Astrocyte of the cerebellum (primary cell): ENCODE data around the gene RAB43.

ENCODE experiments used
- DNase-seq: peaks from one replicate; pipeline ENCODE4 v3.0.0-alpha.2; 2011; ENCODE audit warnings: low read depth
- H3K4me3 ChIP-seq: 2 replicates; pipeline ENCODE4 v1.5.1; 2011; ENCODE audit warnings: mild to moderate bottlenecking, low read depth, low read length, moderate library complexity
- in situ Hi-C: cut with HindIII; loops from 2 replicates; pipeline ENCODE4 v1.10.0; 2017; ENCODE audit warnings: low sequenced_read_pairs
- TF ChIP-seq, protein P1 (sequence below): IDR thresholded peaks from 2 replicates; pipeline ENCODE4 v1.5.1; 2012; ENCODE audit warnings: low read length, low read depth, moderate library complexity, mild to moderate bottlenecking; ENCODE audit errors: missing control alignments

The RAB43 gene

DNA sequence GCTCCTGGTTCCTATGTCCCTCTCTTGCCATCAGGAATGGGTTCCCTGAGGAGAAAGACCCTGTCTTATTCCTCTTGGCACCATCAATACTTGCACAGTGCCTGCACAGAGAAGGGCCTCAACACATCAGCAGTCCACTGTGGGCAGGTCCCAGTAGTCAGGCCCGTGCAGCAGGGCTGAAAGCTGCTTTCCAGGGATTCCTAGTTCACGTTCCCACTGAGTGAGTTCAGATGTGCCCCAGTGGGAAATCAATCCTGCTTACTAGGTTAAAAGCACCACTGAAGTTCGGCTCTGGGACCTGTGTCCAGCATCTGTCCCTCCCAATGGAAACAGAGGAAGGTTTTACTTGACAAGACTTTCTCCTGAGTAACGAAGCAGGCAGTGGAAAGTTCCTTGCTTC lies 15.7 kb downstream of the RAB43 start:
- H3K4me3 ChIP-seq: no peak overlapping the region
- TF ChIP-seq, protein P1, sequence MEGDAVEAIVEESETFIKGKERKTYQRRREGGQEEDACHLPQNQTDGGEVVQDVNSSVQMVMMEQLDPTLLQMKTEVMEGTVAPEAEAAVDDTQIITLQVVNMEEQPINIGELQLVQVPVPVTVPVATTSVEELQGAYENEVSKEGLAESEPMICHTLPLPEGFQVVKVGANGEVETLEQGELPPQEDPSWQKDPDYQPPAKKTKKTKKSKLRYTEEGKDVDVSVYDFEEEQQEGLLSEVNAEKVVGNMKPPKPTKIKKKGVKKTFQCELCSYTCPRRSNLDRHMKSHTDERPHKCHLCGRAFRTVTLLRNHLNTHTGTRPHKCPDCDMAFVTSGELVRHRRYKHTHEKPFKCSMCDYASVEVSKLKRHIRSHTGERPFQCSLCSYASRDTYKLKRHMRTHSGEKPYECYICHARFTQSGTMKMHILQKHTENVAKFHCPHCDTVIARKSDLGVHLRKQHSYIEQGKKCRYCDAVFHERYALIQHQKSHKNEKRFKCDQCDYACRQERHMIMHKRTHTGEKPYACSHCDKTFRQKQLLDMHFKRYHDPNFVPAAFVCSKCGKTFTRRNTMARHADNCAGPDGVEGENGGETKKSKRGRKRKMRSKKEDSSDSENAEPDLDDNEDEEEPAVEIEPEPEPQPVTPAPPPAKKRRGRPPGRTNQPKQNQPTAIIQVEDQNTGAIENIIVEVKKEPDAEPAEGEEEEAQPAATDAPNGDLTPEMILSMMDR: no peak
- DNase-seq: no peak
- in situ Hi-C loops: no loop called here

DNA sequence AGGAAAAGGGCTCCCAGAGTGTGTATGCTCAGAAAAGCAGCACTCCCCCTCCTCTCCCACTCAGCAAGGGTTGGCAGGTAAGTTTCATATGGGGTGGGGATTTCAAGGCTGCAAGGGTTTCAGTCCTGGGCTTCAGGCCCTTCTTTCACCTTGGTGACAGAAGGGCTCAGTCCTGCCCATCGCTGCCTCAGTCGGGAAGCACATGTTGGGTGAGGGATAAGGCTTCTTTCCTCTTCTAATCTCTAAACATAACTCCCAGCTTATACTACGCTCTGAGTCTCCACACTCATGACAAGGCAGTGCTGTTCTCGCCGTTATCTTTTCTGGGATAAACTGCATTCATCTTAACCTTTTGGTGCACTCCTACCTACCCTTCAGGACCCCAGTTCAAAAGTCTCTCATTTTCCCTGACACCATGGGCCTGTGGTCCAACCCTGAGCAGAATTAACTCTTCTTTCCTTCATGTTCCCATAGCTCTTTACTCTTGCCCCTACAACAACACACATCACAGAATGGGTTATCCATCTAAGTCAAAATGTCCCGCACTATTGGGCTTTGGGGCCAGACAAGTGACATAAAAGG lies 17.0 kb downstream of the RAB43 start:
- no peak overlapping the region for H3K4me3 ChIP-seq
- DNase-seq: no peak
- TF ChIP-seq, protein P1: no peak
- in situ Hi-C loops: no loop called here

DNA sequence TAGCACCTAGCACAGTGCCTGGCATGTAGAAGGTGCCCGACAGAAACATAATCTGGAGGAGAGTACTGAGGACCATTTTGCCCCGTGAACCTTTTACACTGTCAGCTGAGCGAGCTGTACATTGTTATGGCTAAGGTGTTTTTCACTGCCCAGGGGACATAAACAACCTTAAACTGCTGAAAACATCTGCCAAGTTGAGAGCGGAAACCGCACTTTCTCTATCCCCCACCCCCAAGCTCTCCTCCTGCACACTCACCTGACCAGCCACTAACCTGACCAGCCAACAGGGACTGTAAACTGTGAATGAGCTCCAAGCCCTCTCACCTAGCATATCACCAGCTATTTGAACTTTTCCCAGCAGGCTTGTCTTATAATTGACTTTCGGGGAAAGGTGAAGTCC lies 17.6 kb downstream of the RAB43 start:
- no peak for DNase-seq
- H3K4me3 ChIP-seq: no peak overlapping the region
- in situ Hi-C loops: no loop called here
- TF ChIP-seq, protein P1: no peak

DNA sequence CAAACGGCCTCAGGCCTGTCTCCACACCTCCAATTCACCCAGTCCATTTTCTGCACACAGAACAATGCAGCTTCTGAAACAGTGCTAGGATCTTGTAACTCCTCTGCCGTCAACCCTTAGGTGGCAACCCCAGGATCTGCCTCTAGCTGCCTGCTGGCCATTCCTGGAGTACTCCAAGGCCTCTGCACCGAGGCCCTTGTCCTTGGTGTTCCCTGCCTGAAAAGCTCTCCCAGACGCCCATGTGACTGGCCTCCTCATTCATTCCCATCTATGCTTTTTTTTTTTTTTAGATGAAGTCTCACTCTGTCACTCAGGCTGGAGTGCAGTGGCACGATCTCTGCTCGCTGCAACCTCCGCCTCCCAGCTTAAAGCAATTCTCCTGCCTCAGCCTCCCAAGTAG lies 18.3 kb downstream of the RAB43 start:
- no peak for DNase-seq
- TF ChIP-seq, protein P1: no peak
- in situ Hi-C loops: no loop called here
- H3K4me3 ChIP-seq: no peak overlapping the region

DNA sequence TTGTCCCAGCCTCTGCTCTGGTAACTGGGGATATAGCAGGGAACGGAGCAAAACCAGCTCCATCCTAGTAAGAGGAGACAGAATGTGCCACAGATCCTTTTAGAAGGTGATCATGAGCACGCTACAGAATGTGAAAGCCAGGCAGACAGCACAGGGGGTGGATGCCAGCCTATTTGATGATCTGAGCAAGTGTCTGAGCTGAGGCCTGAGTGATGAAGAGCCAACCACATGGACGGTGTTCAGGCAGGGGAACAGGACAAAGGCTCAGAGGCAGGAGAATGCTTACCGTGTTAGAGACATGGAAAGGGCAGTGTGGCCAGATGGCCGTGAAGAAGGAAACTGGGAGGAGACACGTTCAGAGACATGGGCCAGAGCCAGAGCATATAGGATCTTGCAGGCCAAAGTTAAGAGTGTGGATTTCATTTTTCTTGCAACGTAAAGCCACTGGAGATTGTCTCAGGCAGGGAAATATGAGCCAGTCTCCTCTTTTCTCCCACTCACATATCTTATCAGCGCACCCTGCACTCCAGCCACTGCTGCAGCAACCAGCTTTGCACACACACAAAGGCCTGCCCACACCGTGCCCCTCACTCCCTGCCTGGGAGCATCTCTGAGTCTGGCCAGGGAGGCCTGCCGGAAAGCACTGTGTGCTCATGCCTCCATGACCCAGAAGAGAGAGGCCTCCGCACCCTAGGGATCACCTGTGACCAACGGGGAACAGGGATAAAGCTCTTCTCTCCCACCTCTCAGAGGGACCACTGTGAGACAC lies 20.1 kb downstream of the RAB43 start:
- in situ Hi-C loops: no loop called here
- DNase-seq: no peak
- H3K4me3 ChIP-seq: no peak overlapping the region
- TF ChIP-seq, protein P1: no peak

DNA sequence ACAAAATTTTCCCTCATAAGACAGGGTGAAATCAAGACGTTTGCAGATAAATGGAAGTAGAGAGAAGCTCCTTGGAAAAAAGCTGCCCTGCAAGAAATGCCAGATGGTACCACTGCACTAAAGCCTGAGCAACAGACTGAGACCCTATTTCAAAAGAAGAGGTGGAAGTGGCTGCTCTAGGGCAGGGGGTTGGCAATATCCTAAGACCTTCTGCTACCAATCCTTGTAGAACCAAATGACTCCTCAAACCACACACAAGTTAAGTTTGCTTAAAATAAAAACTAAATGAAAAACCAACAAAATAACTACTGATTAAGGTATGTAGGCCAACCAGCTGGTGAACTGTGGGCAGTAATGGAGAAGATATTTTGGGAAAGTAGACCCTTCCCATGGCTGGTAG lies 21.3 kb downstream of the RAB43 start:
- H3K4me3 ChIP-seq: no peak overlapping the region
- TF ChIP-seq, protein P1: no peak
- no peak for DNase-seq
- in situ Hi-C loops: no loop called here
